GM12878 (cell line): ENCODE results near the gene CD9. TPM values are rescaled to one million over a fixed set of nuclear protein-coding genes. Genes with fewer than 3 reads are reported as not detected.

Experiments
- ATAC-seq: fragments of 200-7000 bp; cut with Tn5 transposase; 3 replicates; pipeline ENCODE4 v1.9.1; 2020; ENCODE audit warnings: mild to moderate bottlenecking, moderate library complexity
- BruUV-seq: library from RNA; stranded (reverse); fragments of 400-500 nt; replicated peaks from 2 replicates; lab custom pipeline; 2021; lab: Mats Ljungman, UMichigan
- CTCF ChIA-PET: fragments of 300-600 bp; sonication (Branson Sonifier 250); formaldehyde crosslinking; extraction: SDS; loops from one replicate; lab custom pipeline; 2021; ENCODE audit warnings: inconsistent platforms; lab: Yijun Ruan, JAX
- POLR2A ChIA-PET: fragments of 350-600 bp; formaldehyde crosslinking; extraction: SDS; loops from one replicate; lab custom pipeline; 2021; ENCODE audit warnings: inconsistent platforms; lab: Charles Lee
- RAD21 ChIA-PET: fragments of 300-600 bp; sonication (Branson Sonifier 250); formaldehyde crosslinking; loops from one replicate; lab custom pipeline; 2023; ENCODE audit warnings: antibody characterized with exemption; ENCODE audit not compliant: unreplicated experiment; lab: Charles Lee
- SMC1A ChIA-PET: fragments of 300-600 bp; sonication (Branson Sonifier 250); formaldehyde crosslinking; loops from one replicate; lab custom pipeline; 2023; ENCODE audit not compliant: unreplicated experiment, uncharacterized antibody; lab: Charles Lee
- DNase-seq: peaks from one replicate; pipeline ENCODE4 v3.0.0-alpha.2; 2011; ENCODE audit warnings: low read depth, low spot score
- FAIRE-seq: peaks from 3 replicates; lab custom pipeline; 2011; peaks lifted over from hg19 to GRCh38; lab: Jason Lieb, UNC
- H2AFZ ChIP-seq: 2 replicates; pipeline ENCODE4 v1.6.0; 2011; ENCODE audit warnings: low read depth, low read length, control low read depth; ENCODE audit not compliant: control insufficient read depth
- H3K27ac ChIP-seq: 2 replicates; pipeline ENCODE4 v1.5.1; 2011; ENCODE audit warnings: control low read depth; ENCODE audit not compliant: control insufficient read depth, insufficient read depth
- H3K27me3 ChIP-seq, 2 experiments: replicated peaks in 1 of 2; 2 replicates each; pipeline versions ENCODE4 v1.6.0 to v1.6.1; 2011; ENCODE audit warnings: low read length in 1 of 2; ENCODE audit not compliant: control insufficient read depth in 2 of 2, insufficient read depth in 2 of 2
- H3K36me3 ChIP-seq, 2 experiments: 2 replicates each; pipeline ENCODE4 v1.5.1; 2011; ENCODE audit warnings: low read length in 1 of 2; ENCODE audit not compliant: control insufficient read depth in 2 of 2, insufficient read depth in 2 of 2
- H3K4me1 ChIP-seq: 2 replicates; pipeline ENCODE4 v1.6.1; 2011; ENCODE audit warnings: mild to moderate bottlenecking, low read length, moderate library complexity, mixed read lengths; ENCODE audit not compliant: control insufficient read depth, insufficient read depth
- H3K4me2 ChIP-seq: 2 replicates; pipeline ENCODE4 v1.6.0; 2011; ENCODE audit warnings: control low read depth; ENCODE audit not compliant: control insufficient read depth, insufficient read depth
- H3K4me3 ChIP-seq: fragments of 200-600 bp; sonication (generic); 2 replicates; pipeline ENCODE4 v1.5.1; 2016
- H3K79me2 ChIP-seq: 2 replicates; pipeline ENCODE4 v1.6.0; 2011; ENCODE audit warnings: low read length; ENCODE audit not compliant: control insufficient read depth, insufficient read depth
- H3K9ac ChIP-seq: 2 replicates; pipeline ENCODE4 v1.8.0; 2011; ENCODE audit warnings: low read length, control low read depth, mixed read lengths; ENCODE audit not compliant: control insufficient read depth, insufficient read depth
- H3K9me3 ChIP-seq: replicated peaks from 3 replicates; pipeline ENCODE4 v1.5.1; 2011; ENCODE audit warnings: mild to moderate bottlenecking, low read length; ENCODE audit not compliant: control insufficient read depth, insufficient read depth
- H4K20me1 ChIP-seq: 2 replicates; pipeline ENCODE4 v1.6.0; 2011; ENCODE audit not compliant: control insufficient read depth, insufficient read depth
- IRF4 ChIP-seq: IDR thresholded peaks from 2 replicates; pipeline ENCODE4 v1.6.1; 2011; ENCODE audit warnings: low read depth, low read length
- NFYA ChIP-seq: IDR thresholded peaks from 2 replicates; pipeline ENCODE4 v1.6.1; 2011; ENCODE audit warnings: low read depth, mild to moderate bottlenecking, low read length, improper control_type of control experiment, borderline replicate concordance
- TCF12 ChIP-seq: IDR thresholded peaks from 2 replicates; pipeline ENCODE4 v1.6.1; 2011; ENCODE audit warnings: low read depth, mild to moderate bottlenecking, low read length
- TCF3 ChIP-seq: IDR thresholded peaks from 2 replicates; pipeline ENCODE4 v1.6.1; 2012; ENCODE audit warnings: low read depth, mild to moderate bottlenecking, low read length, borderline replicate concordance; ENCODE audit not compliant: insufficient read depth
- YBX1 ChIP-seq: fragments of 450-650 bp; IDR thresholded peaks from 2 replicates; pipeline ENCODE4 v1.6.1; 2016; ENCODE audit warnings: antibody characterized with exemption
- whole genome bisulfite sequencing: methylation state at CpG from one replicate; pipeline ENCODE4 v1.1.6; 2016; ENCODE audit warnings: low lambda C conversion rate; ENCODE audit not compliant: insufficient replicate concordance, insufficient coverage; ENCODE audit errors: missing lambda C conversion rate; 5-methylcytosine and 5-hydroxymethylcytosine counted together
- in situ Hi-C: fragments of 300-500 bp; cut with MboI; formaldehyde crosslinking; loops from 9 replicates; pipeline ENCODE4 v1.14.3; 2018; ENCODE audit warnings: mixed read lengths
- intact Hi-C: fragments of 100-400 bp; cut with micrococcal nuclease; formaldehyde crosslinking; loops from one replicate; pipeline ENCODE4 v1.14.2; 2022; ENCODE audit not compliant: unreplicated experiment
- polyA plus RNA-seq, 11 experiments: library from polyadenylated mRNA; depleted of rRNA in 4 of 11; unstranded in 6 of 11; stranded (reverse) in 5 of 11; fragments of >200 nt; fragmentation: Nextera tagmentation in 4 of 11; fragmentation: Illumina TruSeq in 1 of 11; extraction: Ambion mirVana in 4 of 11; extraction: Trizol in 1 of 11; gene quantifications; 1 replicate in 1 of 11; 2 replicates in 10 of 11; pipeline versions ENCODE4 v1.2.1 to v1.2.3, GENCODE V29; 2011 to 2016; ENCODE audit warnings: inconsistent platforms in 2 of 11, missing spikeins in 2 of 11, low read depth in 1 of 11
- total RNA-seq, 4 experiments: library from RNA; depleted of rRNA in 3 of 4; stranded (reverse); fragments of >200 nt in 3 of 4; fragmentation: Illumina TruSeq in 1 of 4; extraction: Trizol in 1 of 4; gene quantifications; 2 replicates each; pipeline versions ENCODE4 v1.2.1 to v1.2.3, GENCODE V29; 2013 to 2021
- TF ChIP-seq, protein P1 (sequence below): fragments of 450-650 bp; formaldehyde crosslinking; IDR thresholded peaks from 2 replicates; pipeline ENCODE4 v1.4.0; 2020; ENCODE audit warnings: mild to moderate bottlenecking, moderate library complexity

Gene CD9
- total and polyA plus RNA-seq, 10 of the 15 experiments (the other 5 are each of a cell fraction or from before 2014, with no cell fraction given), result 4.8 to 29.9 (median 9.7) TPM

DNA sequence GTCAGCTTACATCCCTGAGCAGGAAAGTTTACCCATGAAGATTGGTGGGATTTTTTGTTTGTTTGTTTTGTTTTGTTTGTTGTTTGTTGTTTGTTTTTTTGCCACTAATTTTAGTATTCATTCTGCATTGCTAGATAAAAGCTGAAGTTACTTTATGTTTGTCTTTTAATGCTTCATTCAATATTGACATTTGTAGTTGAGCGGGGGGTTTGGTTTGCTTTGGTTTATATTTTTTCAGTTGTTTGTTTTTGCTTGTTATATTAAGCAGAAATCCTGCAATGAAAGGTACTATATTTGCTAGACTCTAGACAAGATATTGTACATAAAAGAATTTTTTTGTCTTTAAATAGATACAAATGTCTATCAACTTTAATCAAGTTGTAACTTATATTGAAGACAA is 37.6 kb downstream of the CD9 start:
- FAIRE-seq (no peak), ATAC-seq (no peak), DNase-seq (no peak)
- H3K4me1 ChIP-seq, result no peaks in the 10 kb centered on the region
- no peak for TF ChIP-seq YBX1
- TF ChIP-seq TCF12, result no peak
- no peak for TF ChIP-seq NFYA
- no peak for TF ChIP-seq TCF3
- TF ChIP-seq, protein P1, sequence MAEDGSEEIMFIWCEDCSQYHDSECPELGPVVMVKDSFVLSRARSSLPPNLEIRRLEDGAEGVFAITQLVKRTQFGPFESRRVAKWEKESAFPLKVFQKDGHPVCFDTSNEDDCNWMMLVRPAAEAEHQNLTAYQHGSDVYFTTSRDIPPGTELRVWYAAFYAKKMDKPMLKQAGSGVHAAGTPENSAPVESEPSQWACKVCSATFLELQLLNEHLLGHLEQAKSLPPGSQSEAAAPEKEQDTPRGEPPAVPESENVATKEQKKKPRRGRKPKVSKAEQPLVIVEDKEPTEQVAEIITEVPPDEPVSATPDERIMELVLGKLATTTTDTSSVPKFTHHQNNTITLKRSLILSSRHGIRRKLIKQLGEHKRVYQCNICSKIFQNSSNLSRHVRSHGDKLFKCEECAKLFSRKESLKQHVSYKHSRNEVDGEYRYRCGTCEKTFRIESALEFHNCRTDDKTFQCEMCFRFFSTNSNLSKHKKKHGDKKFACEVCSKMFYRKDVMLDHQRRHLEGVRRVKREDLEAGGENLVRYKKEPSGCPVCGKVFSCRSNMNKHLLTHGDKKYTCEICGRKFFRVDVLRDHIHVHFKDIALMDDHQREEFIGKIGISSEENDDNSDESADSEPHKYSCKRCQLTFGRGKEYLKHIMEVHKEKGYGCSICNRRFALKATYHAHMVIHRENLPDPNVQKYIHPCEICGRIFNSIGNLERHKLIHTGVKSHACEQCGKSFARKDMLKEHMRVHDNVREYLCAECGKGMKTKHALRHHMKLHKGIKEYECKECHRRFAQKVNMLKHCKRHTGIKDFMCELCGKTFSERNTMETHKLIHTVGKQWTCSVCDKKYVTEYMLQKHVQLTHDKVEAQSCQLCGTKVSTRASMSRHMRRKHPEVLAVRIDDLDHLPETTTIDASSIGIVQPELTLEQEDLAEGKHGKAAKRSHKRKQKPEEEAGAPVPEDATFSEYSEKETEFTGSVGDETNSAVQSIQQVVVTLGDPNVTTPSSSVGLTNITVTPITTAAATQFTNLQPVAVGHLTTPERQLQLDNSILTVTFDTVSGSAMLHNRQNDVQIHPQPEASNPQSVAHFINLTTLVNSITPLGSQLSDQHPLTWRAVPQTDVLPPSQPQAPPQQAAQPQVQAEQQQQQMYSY, result no peak
- TF ChIP-seq IRF4, result no peak
- no peak overlapping the region for H3K4me2 ChIP-seq
- H3K9me3 ChIP-seq, result no peaks in the 10 kb centered on the region
- WGBS, result 33% methylated on average over 1 of the region's 1 CpG
- no peak overlapping the region for H3K4me3 ChIP-seq
- no peaks in the 10 kb centered on the region for H4K20me1 ChIP-seq
- CTCF ChIA-PET, result interaction anchor here (1.1 kb wide), 1 partner anchor 250 kb away, joined by 3 read pairs; no protein-coding TSS in a partner anchor
- SMC1A ChIA-PET, result no interaction called here
- no peak overlapping the region for H2AFZ ChIP-seq
- RAD21 ChIA-PET, result no interaction called here
- H3K27me3 ChIP-seq, result no peaks in the 10 kb centered on the region
- POLR2A ChIA-PET, result interaction anchor here (0.6 kb wide), 1 partner anchor 49 kb away, joined by 3 read pairs; no protein-coding TSS in a partner anchor
- in situ Hi-C loops, result no loop called here
- no peak overlapping the region for H3K9ac ChIP-seq
- no TSS peak for BruUV-seq
- no peaks in the 10 kb centered on the region for H3K79me2 ChIP-seq
- H3K27ac ChIP-seq, result no peak overlapping the region
- no peaks in the 10 kb centered on the region; a peak in 1 of 4 replicates for H3K36me3 ChIP-seq
- intact Hi-C loops, result no loop called here
